NK-92 (cell line): ENCODE data around the gene RPL23.

ENCODE experiments used
- DNase-seq: peaks from one replicate; lab custom pipeline; 2025; ENCODE audit not compliant: unreplicated experiment; lab: John Stamatoyannopoulos, UW

RPL23 gene

GRCh38 chr17:38885044-38885727, 31.7 kb upstream of the RPL23 start:
- DNase-seq = no peak

GRCh38 chr17:38883592-38884526, 30.3 kb upstream of the RPL23 start:
- no peak for DNase-seq

DNA sequence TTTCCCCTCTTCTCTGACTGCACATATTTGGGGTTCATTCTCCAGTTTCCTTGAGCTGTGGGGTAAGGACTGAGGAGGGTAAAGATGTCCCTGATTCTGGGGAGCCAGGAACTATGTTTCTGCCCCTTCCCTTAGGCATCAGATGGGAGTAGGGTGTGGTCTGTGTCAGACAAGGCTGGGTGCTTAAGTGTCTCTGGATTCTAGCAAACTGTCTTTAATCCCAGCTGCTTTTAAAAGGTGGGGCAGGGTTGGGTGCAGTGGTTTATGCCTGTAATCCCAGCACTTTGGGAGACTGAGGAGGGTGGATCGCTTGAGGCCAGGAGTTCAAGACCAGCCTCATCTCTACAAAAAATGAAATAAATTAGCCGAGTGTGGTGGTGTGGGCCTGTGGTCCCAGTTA, 29.3 kb upstream of the RPL23 start:
- no peak for DNase-seq

DNA sequence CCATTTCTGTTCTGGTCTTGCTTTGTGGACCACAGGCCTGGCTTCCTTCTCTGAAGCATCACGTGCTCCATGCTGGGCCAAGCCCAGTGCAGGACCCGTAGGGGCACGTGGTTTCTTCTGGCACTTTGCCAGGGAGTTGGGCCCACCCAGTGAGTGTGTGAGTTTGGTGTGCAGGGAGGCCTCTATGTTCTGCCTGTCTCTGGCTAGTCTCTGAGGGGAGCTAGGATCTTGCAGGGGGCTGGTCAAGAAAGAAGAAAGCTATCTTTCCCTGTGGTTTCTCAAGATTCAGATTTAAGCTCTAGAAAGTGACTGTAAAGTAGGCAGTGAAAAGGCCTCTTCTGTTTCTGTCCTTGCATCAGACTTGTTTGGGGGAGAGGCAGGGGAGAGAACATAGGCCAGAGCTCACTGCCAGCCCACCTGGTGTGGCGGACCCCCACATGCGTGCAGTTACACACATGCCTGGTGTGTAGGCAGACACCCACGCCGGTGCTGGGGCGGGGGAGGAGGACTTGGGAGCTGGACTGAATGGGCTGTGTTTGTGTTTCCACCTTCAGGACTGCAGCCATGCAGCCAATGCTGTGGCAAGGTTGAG, 28.2 kb upstream of the RPL23 start:
- DNase-seq = no peak

DNA sequence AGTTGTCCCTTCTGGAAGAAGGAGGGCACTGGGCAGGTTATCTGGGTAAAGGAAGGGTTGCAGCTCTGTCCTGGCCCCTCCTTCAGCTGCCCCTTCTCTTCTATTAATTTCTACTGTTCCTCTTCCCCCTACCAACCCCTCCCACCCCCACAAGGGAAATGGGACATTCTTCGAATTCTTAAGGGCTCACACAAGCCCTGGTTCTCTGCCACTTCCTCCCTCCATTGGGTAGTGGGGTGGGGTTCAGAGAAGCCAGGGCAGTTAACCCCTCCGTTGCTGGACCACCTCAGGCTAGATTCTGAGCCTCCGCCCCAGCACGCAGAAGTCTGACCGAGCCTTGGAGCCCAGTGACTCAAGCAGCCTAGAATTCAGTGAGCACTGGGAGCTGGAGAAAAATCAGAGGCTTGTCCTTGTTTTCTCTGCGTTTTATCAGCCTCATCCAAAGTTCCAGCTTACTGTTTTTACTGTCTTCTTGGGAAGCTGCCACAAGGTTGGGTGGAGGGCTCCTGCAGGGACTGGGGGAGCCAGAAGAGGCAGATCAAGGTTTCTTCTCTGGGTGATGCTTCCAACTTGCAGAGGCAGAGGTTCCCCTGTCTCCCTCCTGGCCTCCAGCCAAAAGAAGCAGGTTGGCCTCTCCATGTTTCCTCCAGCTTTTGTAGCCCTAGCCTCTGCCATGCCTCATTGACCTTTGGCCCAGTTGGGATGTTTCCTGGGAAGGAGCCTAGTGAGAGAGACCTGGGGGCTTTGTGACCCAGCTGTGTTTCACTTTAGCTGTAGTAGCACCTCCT, 26.6 kb upstream of the RPL23 start:
- no peak for DNase-seq

DNA sequence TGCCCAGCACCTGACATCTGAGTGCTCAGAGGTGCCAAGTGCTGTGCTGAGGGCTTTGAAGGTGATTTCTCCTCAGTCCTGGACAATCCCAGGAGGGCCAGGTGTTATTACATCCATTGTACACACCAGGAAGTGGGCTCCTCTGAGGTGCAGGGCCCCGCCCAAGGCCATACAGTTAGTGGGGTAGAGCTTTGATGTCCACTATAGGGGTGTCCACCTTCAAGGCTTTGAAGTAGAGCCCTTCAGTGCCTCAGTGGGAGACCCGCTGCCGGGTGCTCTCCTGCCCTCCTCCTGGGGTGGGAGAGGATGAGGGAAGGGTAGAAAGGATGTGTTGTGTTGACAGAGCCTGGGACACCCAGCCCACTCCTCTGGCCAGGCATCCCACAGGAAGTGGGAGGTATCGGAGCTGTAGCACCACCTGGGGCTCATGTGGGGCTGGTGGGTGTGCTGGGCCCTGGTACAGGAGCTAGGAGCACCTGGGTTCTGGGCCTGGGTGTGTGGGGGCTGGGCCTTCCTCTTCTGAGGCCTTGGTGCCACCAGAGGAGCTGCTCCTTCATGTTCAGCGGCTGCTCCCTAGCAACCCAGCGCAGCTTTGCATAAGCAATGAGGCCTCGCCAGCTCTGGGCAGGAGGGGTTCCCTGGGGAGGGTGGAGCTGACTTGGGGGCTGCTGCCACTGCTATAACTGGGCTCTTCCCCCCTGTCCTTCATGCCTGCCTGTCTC, 23.8 kb upstream of the RPL23 start:
- no peak for DNase-seq

- no peak for DNase-seq
These were observed 22.1 kb upstream of the RPL23 start for GRCh38 chr17:38875477-38876075.

GRCh38 chr17:38874505-38875400, 21.2 kb upstream of the RPL23 start:
- DNase-seq = no peak

DNA sequence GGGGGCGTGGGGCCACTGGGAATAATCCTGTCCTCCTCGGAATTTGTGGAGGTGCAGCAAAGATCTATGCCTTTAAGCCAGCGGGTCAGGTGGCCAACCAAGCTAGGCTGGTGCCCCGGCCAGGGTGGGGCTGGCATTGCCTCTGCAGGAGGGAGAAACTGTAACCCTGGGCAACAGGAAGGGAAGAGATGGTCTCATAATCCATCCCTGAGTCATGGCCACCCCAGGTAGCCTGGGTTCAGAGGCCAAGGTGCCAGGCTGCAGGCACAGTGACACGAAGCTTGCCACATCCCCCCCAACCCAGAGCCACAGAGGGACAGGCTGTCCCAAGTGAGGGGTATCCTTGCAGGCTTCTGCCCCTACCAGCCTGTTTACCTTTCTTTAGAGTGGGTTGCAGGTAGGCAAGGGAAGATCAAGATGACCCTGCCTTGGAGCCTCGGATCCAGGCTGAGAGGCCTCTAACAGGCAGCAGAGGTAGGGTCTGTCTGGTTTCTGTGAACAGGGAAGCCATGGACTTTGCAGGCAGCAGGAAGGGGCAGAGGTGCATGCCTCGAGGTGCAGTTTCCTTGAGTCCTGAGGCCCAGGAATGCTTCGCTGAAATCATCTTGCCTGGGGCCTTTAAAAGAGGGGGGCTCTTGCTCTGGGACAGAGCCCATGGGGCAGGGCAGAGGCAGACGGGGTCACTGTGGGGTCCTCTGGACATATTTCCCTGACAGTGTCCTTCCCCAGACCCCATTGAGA, 20.3 kb upstream of the RPL23 start:
- DNase-seq = no peak

DNA sequence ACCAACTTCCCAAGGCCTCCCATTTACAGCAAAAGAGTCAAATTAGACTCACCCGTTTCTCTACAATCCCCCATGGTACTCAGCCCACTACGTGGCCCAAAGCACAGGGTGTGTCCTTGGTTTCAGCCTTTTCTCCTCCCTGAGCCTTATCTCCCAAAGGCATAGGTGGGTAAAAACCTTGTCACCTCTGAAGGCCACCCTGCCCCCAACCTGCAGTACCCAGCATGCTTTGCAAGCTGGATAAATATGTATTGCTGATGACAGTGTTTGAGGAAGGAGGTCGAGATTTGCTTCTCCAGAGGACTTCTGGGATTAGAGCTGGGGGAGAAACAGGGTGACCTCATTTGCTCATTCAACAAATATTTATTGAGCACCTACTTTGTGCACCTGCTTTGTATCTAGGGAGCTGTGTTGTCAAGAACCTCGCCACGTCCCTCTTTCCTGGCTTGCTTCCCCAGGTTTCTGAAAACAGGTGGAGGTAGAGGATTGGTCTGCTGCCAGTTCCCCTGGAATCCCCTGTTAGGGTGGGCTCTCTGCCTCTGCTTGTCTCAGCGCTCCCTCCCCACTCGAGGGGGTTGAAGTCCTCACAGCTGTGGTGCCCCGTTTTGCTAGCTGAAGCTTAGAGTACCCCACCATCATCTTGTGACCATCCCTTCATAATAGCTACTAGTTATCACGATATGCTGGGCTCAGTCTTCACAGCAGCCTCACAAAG, 19.3 kb upstream of the RPL23 start:
- no peak for DNase-seq

- no peak for DNase-seq
These were observed 18.5 kb upstream of the RPL23 start for GRCh38 chr17:38872027-38872511.

GRCh38 chr17:38871247-38872015, 17.9 kb upstream of the RPL23 start:
- DNase-seq = no peak

- no peak for DNase-seq
These were observed 17.0 kb upstream of the RPL23 start for GRCh38 chr17:38870259-38871165.

DNA sequence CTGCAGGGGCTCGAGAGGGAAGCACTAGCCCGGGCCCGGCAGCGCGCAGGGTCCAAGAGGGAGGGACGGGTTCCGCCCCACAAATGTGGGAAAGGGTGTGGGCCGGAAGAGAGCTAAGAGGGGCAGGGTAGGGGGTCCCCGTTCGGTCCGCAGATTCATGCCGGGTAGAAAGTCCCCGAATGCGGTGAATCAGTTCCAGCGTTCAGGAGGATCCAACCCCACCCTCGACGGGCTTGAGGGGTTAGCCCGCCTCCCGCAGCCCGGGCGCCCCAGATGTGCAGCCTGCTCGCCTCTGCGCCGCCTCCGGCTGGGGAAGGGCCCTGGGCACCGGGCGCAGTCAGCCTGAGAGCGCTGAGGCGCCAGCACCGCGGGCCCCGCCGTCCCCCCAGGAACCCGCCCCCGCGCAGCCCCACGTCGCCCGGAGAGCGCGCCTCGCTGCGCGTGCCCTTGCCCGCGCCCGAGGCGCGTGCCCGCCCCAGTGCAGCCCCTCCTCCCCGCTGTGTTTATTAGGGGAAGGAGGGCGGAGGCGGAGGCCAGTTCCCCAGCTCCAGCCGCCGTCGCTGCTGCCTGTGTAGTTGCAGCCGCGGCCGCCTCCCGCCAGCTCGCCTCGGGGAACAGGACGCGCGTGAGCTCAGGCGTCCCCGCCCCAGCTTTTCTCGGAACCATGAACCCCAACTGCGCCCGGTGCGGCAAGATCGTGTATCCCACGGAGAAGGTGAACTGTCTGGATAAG, 16.2 kb upstream of the RPL23 start, which contains the start of gene LASP1:
LASP1 (plus strand) TSS at position 533 of the 733 bp plus-strand sequence; CDS start at position 665, 132 bp downstream.
- no peak for DNase-seq
